ENCODE results near the gene RFNG.

- no peak for TF ChIP-seq CTCF (IDR thresholded peaks at IDR 0.05; ENCODE audit: insufficient read depth, low read length, poor library complexity, severe bottlenecking)
- TF ChIP-seq EZH2phosphoT487 (conservative IDR thresholded peaks at IDR 0.05; ENCODE audit: low read length): no peak
Observed at GRCh38 chr17:82018989-82019689, 32.5 kb downstream of the RFNG start.

Measured in SU-DHL-6 (cell line).